HepG2 (cell line): ENCODE data around the gene DERL2. TPM values are rescaled to one million over a fixed set of nuclear protein-coding genes. Genes with fewer than 3 reads are reported as not detected.

Experiments used
- CBFB ChIP-seq: sonication (generic); formaldehyde crosslinking; IDR thresholded peaks from 2 replicates; pipeline ENCODE4 v1.4.0; 2020; ENCODE audit warnings: missing genetic modification reagents
- CEBPG ChIP-seq: IDR thresholded peaks from 2 replicates; pipeline ENCODE4 v1.6.1; 2016
- EP300 ChIP-seq, 3 experiments: sonication (generic) in 1 of 3; formaldehyde crosslinking in 1 of 3; IDR thresholded peaks; 2 replicates each; pipeline versions ENCODE4 v1.5.1 to v1.6.1; 2011 to 2020; ENCODE audit warnings: low read depth in 2 of 3, low read length in 2 of 3, borderline replicate concordance in 1 of 3, improper control_type of control experiment in 1 of 3, mild to moderate bottlenecking in 1 of 3, missing genetic modification reagents in 1 of 3, moderate library complexity in 1 of 3
- HOXD1 ChIP-seq: sonication (generic); formaldehyde crosslinking; IDR thresholded peaks from 2 replicates; pipeline ENCODE4 v1.5.0; 2020; ENCODE audit warnings: missing genetic modification reagents
- ISL2 ChIP-seq: sonication (generic); formaldehyde crosslinking; IDR thresholded peaks from 2 replicates; pipeline ENCODE4 v1.5.0; 2020; ENCODE audit warnings: missing genetic modification reagents
- KDM2A ChIP-seq: sonication (generic); formaldehyde crosslinking; IDR thresholded peaks from 2 replicates; pipeline ENCODE4 v1.4.0; 2020; ENCODE audit warnings: low read depth, missing genetic modification reagents, borderline replicate concordance
- KMT2A ChIP-seq: sonication (generic); formaldehyde crosslinking; IDR thresholded peaks from 2 replicates; pipeline ENCODE4 v1.4.0; 2020; ENCODE audit warnings: missing genetic modification reagents
- MAFK ChIP-seq, 2 experiments: IDR thresholded peaks in 1 of 2; conservative IDR thresholded peaks in 1 of 2; 2 replicates each; pipeline ENCODE4 v1.6.1; 2011; ENCODE audit warnings: improper control_type of control experiment in 2 of 2, low read length in 2 of 2
- NPAS2 ChIP-seq: sonication (generic); formaldehyde crosslinking; IDR thresholded peaks from 2 replicates; pipeline ENCODE4 v1.8.0; 2022; ENCODE audit warnings: mild to moderate bottlenecking, missing genetic modification reagents, borderline replicate concordance
- NR2C2 ChIP-seq: sonication (generic); formaldehyde crosslinking; IDR thresholded peaks from 2 replicates; pipeline ENCODE4 v1.4.0; 2020; ENCODE audit warnings: missing genetic modification reagents, mild to moderate bottlenecking, moderate library complexity, borderline replicate concordance
- PITX1 ChIP-seq: sonication (generic); formaldehyde crosslinking; IDR thresholded peaks from 2 replicates; pipeline ENCODE4 v1.5.1; 2020; ENCODE audit warnings: mild to moderate bottlenecking, missing genetic modification reagents
- SALL1 ChIP-seq: sonication (generic); formaldehyde crosslinking; IDR thresholded peaks from 2 replicates; pipeline ENCODE4 v1.8.0; 2022; ENCODE audit warnings: mild to moderate bottlenecking, missing genetic modification reagents
- SSRP1 ChIP-seq: IDR thresholded peaks from 2 replicates; pipeline ENCODE4 v1.6.1; 2016; ENCODE audit warnings: control low read depth
- ZNF264 ChIP-seq: sonication (generic); formaldehyde crosslinking; IDR thresholded peaks from 2 replicates; pipeline ENCODE4 v1.4.0; 2020; ENCODE audit warnings: missing genetic modification reagents
- ZNF292 ChIP-seq: sonication (generic); formaldehyde crosslinking; IDR thresholded peaks from 2 replicates; pipeline ENCODE4 v1.8.1; 2022; ENCODE audit warnings: mild to moderate bottlenecking, low read depth, missing genetic modification reagents, borderline replicate concordance
- ZNF30 ChIP-seq: sonication (generic); formaldehyde crosslinking; IDR thresholded peaks from 2 replicates; pipeline ENCODE4 v1.5.0; 2020; ENCODE audit warnings: mild to moderate bottlenecking, missing genetic modification reagents
- ZNF503 ChIP-seq: sonication (generic); formaldehyde crosslinking; IDR thresholded peaks from 2 replicates; pipeline ENCODE4 v1.4.0; 2020; ENCODE audit warnings: missing genetic modification reagents
- ZNF513 ChIP-seq: sonication (generic); formaldehyde crosslinking; conservative IDR thresholded peaks from 2 replicates; pipeline ENCODE4 v1.5.0; 2020; ENCODE audit warnings: missing genetic modification reagents
- ZNF770 ChIP-seq: sonication (generic); formaldehyde crosslinking; IDR thresholded peaks from 2 replicates; pipeline ENCODE4 v1.5.0; 2020; ENCODE audit warnings: mild to moderate bottlenecking, missing genetic modification reagents
- polyA plus RNA-seq, 8 experiments: library from polyadenylated mRNA; depleted of rRNA in 3 of 8; stranded (reverse) in 7 of 8; unstranded in 1 of 8; fragments of >200 nt; fragmentation: Illumina TruSeq in 4 of 8; extraction: Trizol in 4 of 8; gene quantifications; 2 replicates each; pipeline versions ENCODE4 v1.2.1 to v1.2.3, GENCODE V29; 2011 to 2016; ENCODE audit warnings: low read depth in 4 of 8, missing spikeins in 1 of 8, mixed read lengths in 1 of 8; ENCODE audit not compliant: insufficient read depth in 1 of 8
- total RNA-seq, 5 experiments: library from RNA; depleted of rRNA; stranded (reverse); fragments of >200 nt; fragmentation: Illumina TruSeq; extraction: Trizol; gene quantifications; 2 replicates each; pipeline ENCODE4 v1.2.3, GENCODE V29; 2016; ENCODE audit warnings: low read depth in 1 of 5

The DERL2 gene
- total and polyA plus RNA-seq, 2 of the 13 experiments (the other 11 are each of a cell fraction or from before 2014, with no cell fraction given): 59.3 to 65.2 TPM

- no peak for TF ChIP-seq ZNF30 (CRISPR knock-in tag)
- no peak for TF ChIP-seq NR2C2 (CRISPR knock-in tag)
- no peak for TF ChIP-seq ZNF292
- peak; percentile 67; the same call in 1 of the 2 replicates for TF ChIP-seq KMT2A (CRISPR knock-in tag)
- peak in 1 of 2 experiments; percentile 35; a peak in 1 of 4 replicates for TF ChIP-seq EP300 (IDR thresholded peaks at IDR 0.05; ENCODE audit: low read depth in 2 of 2, low read length in 2 of 2)
- TF ChIP-seq EP300 (CRISPR knock-in tag; IDR thresholded peaks at IDR 0.05; ENCODE audit: borderline replicate concordance): 0 out of 2 replicates have a peak, but pooled peaks have one; percentile 8
- TF ChIP-seq ISL2 (CRISPR knock-in tag): 0 out of 2 replicates have a peak, but pooled peaks have one; percentile 55
- TF ChIP-seq MAFK (conservative IDR thresholded peaks at IDR 0.05 in 1 of 2, IDR thresholded peaks at IDR 0.05 in 1 of 2; ENCODE audit: low read length in 2 of 2): no peak
- no peak for TF ChIP-seq HOXD1 (CRISPR knock-in tag)
- peak; percentile 27; the same call in 1 of the 2 replicates for TF ChIP-seq PITX1 (CRISPR knock-in tag)
- 0 out of 2 replicates have a peak, but pooled peaks have one; percentile 28 for TF ChIP-seq ZNF264
- 0 out of 2 replicates have a peak, but pooled peaks have one; percentile 20 for TF ChIP-seq SSRP1 (CRISPR knock-in tag)
- 0 out of 2 replicates have a peak, but pooled peaks have one; percentile 22 for TF ChIP-seq KDM2A (CRISPR knock-in tag)
- TF ChIP-seq CBFB (CRISPR knock-in tag): no peak
- no peak for TF ChIP-seq NPAS2
- TF ChIP-seq ZNF770 (CRISPR knock-in tag): 0 out of 2 replicates have a peak, but pooled peaks have one; percentile 19
- TF ChIP-seq CEBPG (CRISPR knock-in tag): peak; percentile 55
- TF ChIP-seq ZNF503 (CRISPR knock-in tag): peak; percentile 53; the same call in 1 of the 2 replicates
- TF ChIP-seq SALL1 (CRISPR knock-in tag): peak; percentile 36; the same call in 1 of the 2 replicates
- no peak for TF ChIP-seq ZNF513
Observed at GRCh38 chr17:5464717-5465507, 21.1 kb downstream of the DERL2 start (continued).
